GM23338 (cell line): ENCODE measurements around the gene LRBA. TPM values are rescaled to one million over a fixed set of nuclear protein-coding genes. Genes with fewer than 3 reads are reported as not detected.

Experiments
- ATAC-seq: fragments of 200-7000 bp; cut with Tn5 transposase; 3 replicates; pipeline ENCODE4 v1.9.1; 2020
- DNase-seq: peaks from one replicate; pipeline ENCODE4 v3.0.0-alpha.2; 2015; ENCODE audit warnings: low spot score
- H2AFZ ChIP-seq: fragments of 200-600 bp; sonication (generic); 2 replicates; pipeline ENCODE4 v1.8.0; 2016; ENCODE audit warnings: antibody characterized with exemption, mild to moderate bottlenecking, moderate library complexity
- H3F3A ChIP-seq: fragments of 200-600 bp; sonication (generic); replicated peaks from 2 replicates; pipeline ENCODE4 v1.8.0; 2017; ENCODE audit warnings: antibody characterized with exemption, mixed run types, low read depth
- H3K27ac ChIP-seq: fragments of 200-600 bp; sonication (generic); 2 replicates; pipeline ENCODE4 v1.6.1; 2016; ENCODE audit warnings: low read depth
- H3K27me3 ChIP-seq: fragments of 200-600 bp; sonication (generic); 2 replicates; pipeline ENCODE4 v1.8.0; 2016; ENCODE audit warnings: mild to moderate bottlenecking, mixed run types, moderate library complexity; ENCODE audit not compliant: insufficient read depth
- H3K36me3 ChIP-seq: fragments of 200-600 bp; sonication (generic); 2 replicates; pipeline ENCODE4 v1.8.0; 2016; ENCODE audit warnings: mild to moderate bottlenecking; ENCODE audit not compliant: insufficient read depth
- H3K4me1 ChIP-seq: fragments of 200-600 bp; sonication (generic); 2 replicates; pipeline ENCODE4 v1.8.0; 2016; ENCODE audit warnings: mild to moderate bottlenecking, moderate library complexity; ENCODE audit not compliant: insufficient read depth
- H3K4me2 ChIP-seq: fragments of 200-600 bp; sonication (generic); 2 replicates; pipeline ENCODE4 v1.7.1; 2017; ENCODE audit warnings: mixed run types
- H3K4me3 ChIP-seq: fragments of 200-600 bp; sonication (generic); 2 replicates; pipeline ENCODE4 v1.6.1; 2016; ENCODE audit warnings: mixed run types
- H3K79me2 ChIP-seq: fragments of 200-600 bp; sonication (generic); replicated peaks from 2 replicates; pipeline ENCODE4 v1.8.0; 2017; ENCODE audit warnings: mild to moderate bottlenecking; ENCODE audit not compliant: insufficient read depth
- H3K9me2 ChIP-seq: fragments of 200-600 bp; sonication (generic); 2 replicates; pipeline ENCODE4 v1.8.0; 2017; ENCODE audit not compliant: insufficient read depth
- H4K20me1 ChIP-seq: fragments of 200-600 bp; sonication (generic); replicated peaks from 2 replicates; pipeline ENCODE4 v1.8.0; 2017; ENCODE audit warnings: mild to moderate bottlenecking; ENCODE audit not compliant: insufficient read depth
- H3K27ac Mint-ChIP-seq: 2 replicates; pipeline ENCODE4 v1.8.0; 2020; ENCODE audit warnings: inconsistent platforms, mild to moderate bottlenecking, moderate library complexity, mixed read lengths
- H3K27me3 Mint-ChIP-seq: 3 replicates; pipeline ENCODE4 v1.8.0; 2022; ENCODE audit warnings: low read depth, mild to moderate bottlenecking, moderate library complexity, mixed read lengths, inconsistent platforms; ENCODE audit not compliant: insufficient read depth, poor library complexity
- H3K36me3 Mint-ChIP-seq: 3 replicates; pipeline ENCODE4 v1.8.0; 2021; ENCODE audit warnings: low read depth, mild to moderate bottlenecking, inconsistent platforms, moderate library complexity, mixed read lengths
- H3K4me1 Mint-ChIP-seq: 3 replicates; pipeline ENCODE4 v1.8.0; 2020; ENCODE audit warnings: mild to moderate bottlenecking, inconsistent platforms, mixed read lengths
- H3K4me3 Mint-ChIP-seq: 3 replicates; pipeline ENCODE4 v1.8.0; 2021; ENCODE audit warnings: moderate library complexity, mild to moderate bottlenecking, inconsistent platforms, mixed read lengths
- H3K9me3 Mint-ChIP-seq: 3 replicates; pipeline ENCODE4 v1.8.0; 2020; ENCODE audit warnings: moderate library complexity, mild to moderate bottlenecking, inconsistent platforms, mixed read lengths
- CREB1 ChIP-seq: fragments of 250-450 bp; sonication (Bioruptor Pico); IDR thresholded peaks from 2 replicates; pipeline ENCODE4 v1.5.0; 2020; ENCODE audit warnings: low read depth, mild to moderate bottlenecking, moderate library complexity
- EZH2 ChIP-seq: fragments of 200-600 bp; sonication (generic); IDR thresholded peaks from one replicate; pipeline ENCODE4 v1.8.0; 2017; ENCODE audit warnings: antibody characterized with exemption, mild to moderate bottlenecking, low read depth; ENCODE audit not compliant: unreplicated experiment
- EZH2phosphoT487 ChIP-seq: fragments of 200-600 bp; sonication (generic); IDR thresholded peaks from one replicate; pipeline ENCODE4 v1.8.1; 2018; ENCODE audit warnings: antibody characterized with exemption; ENCODE audit not compliant: unreplicated experiment
- JUNB ChIP-seq: IDR thresholded peaks from one replicate; pipeline ENCODE4 v1.6.1; 2016; ENCODE audit warnings: antibody characterized with exemption; ENCODE audit not compliant: unreplicated experiment
- NANOG ChIP-seq: IDR thresholded peaks from 2 replicates; pipeline ENCODE4 v1.6.1; 2016; ENCODE audit warnings: antibody characterized with exemption, borderline replicate concordance
- POLR2AphosphoS5 ChIP-seq: IDR thresholded peaks from 2 replicates; pipeline ENCODE4 v1.6.1; 2016; ENCODE audit warnings: antibody characterized with exemption, low read depth
- STAT1 ChIP-seq: IDR thresholded peaks from one replicate; pipeline ENCODE4 v1.6.1; 2016; ENCODE audit warnings: antibody characterized with exemption; ENCODE audit not compliant: unreplicated experiment
- ZNF114 ChIP-seq: fragments of 250-450 bp; sonication (Bioruptor Pico); IDR thresholded peaks from 2 replicates; pipeline ENCODE4 v1.5.0; 2020; ENCODE audit warnings: mild to moderate bottlenecking, moderate library complexity
- ZNF331 ChIP-seq: fragments of 250-450 bp; sonication (Bioruptor Pico); IDR thresholded peaks from 2 replicates; pipeline ENCODE4 v1.5.0; 2020; ENCODE audit warnings: low read depth, mild to moderate bottlenecking, moderate library complexity
- polyA plus RNA-seq: library from polyadenylated mRNA; unstranded; fragments of >200 nt; fragmentation: Nextera tagmentation; extraction: Ambion mirVana; gene quantifications from 2 replicates; pipeline ENCODE4 v1.2.1, GENCODE V29; 2016
- total RNA-seq: library from RNA; depleted of rRNA; stranded (reverse); fragments of >200 nt; shearing (Covaris generic); gene quantifications from 2 replicates; pipeline ENCODE4 v1.2.3, GENCODE V29; 2014
- TF ChIP-seq, protein P1 (sequence below): fragments of 250-450 bp; sonication (Bioruptor Pico); IDR thresholded peaks from 2 replicates; pipeline ENCODE4 v1.5.0; 2020; ENCODE audit warnings: mild to moderate bottlenecking, moderate library complexity
- TF ChIP-seq, protein P2 (sequence below): IDR thresholded peaks from 2 replicates; pipeline ENCODE4 v1.6.1; 2016; ENCODE audit warnings: antibody characterized with exemption
- TF ChIP-seq, protein P3 (sequence below), 2 experiments: fragments of 200-600 bp in 1 of 2; sonication (generic) in 1 of 2; conservative IDR thresholded peaks; 2 replicates each; pipeline versions ENCODE4 v1.5.1 to v1.6.1; 2016 to 2017; ENCODE audit warnings: antibody characterized with exemption in 2 of 2, low read depth in 2 of 2, mild to moderate bottlenecking in 2 of 2, moderate library complexity in 1 of 2
- TF ChIP-seq, protein P4 (sequence below): IDR thresholded peaks from one replicate; pipeline ENCODE4 v1.6.1; 2018; ENCODE audit warnings: antibody characterized with exemption; ENCODE audit not compliant: unreplicated experiment

LRBA gene
- total and polyA plus RNA-seq, 2 experiments from 2014 or later = 23.3 to 126 TPM

DNA sequence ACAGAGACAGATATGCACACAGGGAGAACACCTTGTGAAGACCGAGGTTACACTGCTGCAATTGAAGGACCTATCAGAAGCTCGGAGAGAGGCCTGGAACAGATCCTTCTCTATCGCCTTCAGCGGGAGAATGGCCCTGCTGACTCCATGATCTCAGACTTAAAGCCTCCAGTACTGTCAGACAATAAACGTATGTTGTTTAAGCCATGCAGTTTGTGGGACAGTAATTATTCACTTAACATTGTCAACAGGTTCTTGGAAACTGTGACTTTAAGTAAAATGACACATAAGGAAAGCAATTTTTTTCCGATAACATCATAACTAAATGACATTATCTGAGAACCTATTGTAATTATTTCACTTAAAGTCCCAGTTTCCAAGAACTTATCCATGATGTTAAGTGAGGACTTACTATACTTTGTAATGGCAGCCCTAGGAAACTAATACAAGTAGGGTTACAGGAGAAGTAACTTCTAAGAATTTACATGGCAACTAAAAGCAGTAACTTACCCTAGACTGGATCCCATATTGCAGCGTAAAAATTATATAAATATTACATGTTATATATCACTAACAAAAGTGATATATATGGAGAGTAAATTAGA is 613.9 kb downstream of the LRBA start:
- Histone ChIP-seq H3K36me3 (no peaks in the 10 kb centered on the region), H3K27ac (no peak overlapping the region), H3K27me3 (no peaks in the 10 kb centered on the region), H3K9me2 (no peaks in the 10 kb centered on the region), H4K20me1 (no peaks in the 10 kb centered on the region), H3F3A (no peaks in the 10 kb centered on the region), H3K4me3 (no peak overlapping the region), H3K4me2 (no peak overlapping the region), H3K79me2 (no peaks in the 10 kb centered on the region), H2AFZ (no peak overlapping the region), H3K4me1 (no peaks in the 10 kb centered on the region)
- no peaks in the 10 kb centered on the region for H3K4me1 Mint-ChIP-seq
- H3K9me3 Mint-ChIP-seq = no peaks in the 10 kb centered on the region
- DNase-seq = no peak
- no peaks in the 10 kb centered on the region for H3K36me3 Mint-ChIP-seq
- H3K27me3 Mint-ChIP-seq = no peaks in the 10 kb centered on the region
- no peak overlapping the region for H3K27ac Mint-ChIP-seq
- no peak for ATAC-seq
- no peak overlapping the region for H3K4me3 Mint-ChIP-seq
- TF ChIP-seq ZNF114 (no peak), STAT1 (no peak), NANOG (no peak), ZNF331 (no peak), JUNB (no peak), POLR2AphosphoS5 (no peak), CREB1 (CRISPR knock-in tag) (no peak), EZH2phosphoT487 (no peak), EZH2 (no peak)
- TF ChIP-seq, protein P1, sequence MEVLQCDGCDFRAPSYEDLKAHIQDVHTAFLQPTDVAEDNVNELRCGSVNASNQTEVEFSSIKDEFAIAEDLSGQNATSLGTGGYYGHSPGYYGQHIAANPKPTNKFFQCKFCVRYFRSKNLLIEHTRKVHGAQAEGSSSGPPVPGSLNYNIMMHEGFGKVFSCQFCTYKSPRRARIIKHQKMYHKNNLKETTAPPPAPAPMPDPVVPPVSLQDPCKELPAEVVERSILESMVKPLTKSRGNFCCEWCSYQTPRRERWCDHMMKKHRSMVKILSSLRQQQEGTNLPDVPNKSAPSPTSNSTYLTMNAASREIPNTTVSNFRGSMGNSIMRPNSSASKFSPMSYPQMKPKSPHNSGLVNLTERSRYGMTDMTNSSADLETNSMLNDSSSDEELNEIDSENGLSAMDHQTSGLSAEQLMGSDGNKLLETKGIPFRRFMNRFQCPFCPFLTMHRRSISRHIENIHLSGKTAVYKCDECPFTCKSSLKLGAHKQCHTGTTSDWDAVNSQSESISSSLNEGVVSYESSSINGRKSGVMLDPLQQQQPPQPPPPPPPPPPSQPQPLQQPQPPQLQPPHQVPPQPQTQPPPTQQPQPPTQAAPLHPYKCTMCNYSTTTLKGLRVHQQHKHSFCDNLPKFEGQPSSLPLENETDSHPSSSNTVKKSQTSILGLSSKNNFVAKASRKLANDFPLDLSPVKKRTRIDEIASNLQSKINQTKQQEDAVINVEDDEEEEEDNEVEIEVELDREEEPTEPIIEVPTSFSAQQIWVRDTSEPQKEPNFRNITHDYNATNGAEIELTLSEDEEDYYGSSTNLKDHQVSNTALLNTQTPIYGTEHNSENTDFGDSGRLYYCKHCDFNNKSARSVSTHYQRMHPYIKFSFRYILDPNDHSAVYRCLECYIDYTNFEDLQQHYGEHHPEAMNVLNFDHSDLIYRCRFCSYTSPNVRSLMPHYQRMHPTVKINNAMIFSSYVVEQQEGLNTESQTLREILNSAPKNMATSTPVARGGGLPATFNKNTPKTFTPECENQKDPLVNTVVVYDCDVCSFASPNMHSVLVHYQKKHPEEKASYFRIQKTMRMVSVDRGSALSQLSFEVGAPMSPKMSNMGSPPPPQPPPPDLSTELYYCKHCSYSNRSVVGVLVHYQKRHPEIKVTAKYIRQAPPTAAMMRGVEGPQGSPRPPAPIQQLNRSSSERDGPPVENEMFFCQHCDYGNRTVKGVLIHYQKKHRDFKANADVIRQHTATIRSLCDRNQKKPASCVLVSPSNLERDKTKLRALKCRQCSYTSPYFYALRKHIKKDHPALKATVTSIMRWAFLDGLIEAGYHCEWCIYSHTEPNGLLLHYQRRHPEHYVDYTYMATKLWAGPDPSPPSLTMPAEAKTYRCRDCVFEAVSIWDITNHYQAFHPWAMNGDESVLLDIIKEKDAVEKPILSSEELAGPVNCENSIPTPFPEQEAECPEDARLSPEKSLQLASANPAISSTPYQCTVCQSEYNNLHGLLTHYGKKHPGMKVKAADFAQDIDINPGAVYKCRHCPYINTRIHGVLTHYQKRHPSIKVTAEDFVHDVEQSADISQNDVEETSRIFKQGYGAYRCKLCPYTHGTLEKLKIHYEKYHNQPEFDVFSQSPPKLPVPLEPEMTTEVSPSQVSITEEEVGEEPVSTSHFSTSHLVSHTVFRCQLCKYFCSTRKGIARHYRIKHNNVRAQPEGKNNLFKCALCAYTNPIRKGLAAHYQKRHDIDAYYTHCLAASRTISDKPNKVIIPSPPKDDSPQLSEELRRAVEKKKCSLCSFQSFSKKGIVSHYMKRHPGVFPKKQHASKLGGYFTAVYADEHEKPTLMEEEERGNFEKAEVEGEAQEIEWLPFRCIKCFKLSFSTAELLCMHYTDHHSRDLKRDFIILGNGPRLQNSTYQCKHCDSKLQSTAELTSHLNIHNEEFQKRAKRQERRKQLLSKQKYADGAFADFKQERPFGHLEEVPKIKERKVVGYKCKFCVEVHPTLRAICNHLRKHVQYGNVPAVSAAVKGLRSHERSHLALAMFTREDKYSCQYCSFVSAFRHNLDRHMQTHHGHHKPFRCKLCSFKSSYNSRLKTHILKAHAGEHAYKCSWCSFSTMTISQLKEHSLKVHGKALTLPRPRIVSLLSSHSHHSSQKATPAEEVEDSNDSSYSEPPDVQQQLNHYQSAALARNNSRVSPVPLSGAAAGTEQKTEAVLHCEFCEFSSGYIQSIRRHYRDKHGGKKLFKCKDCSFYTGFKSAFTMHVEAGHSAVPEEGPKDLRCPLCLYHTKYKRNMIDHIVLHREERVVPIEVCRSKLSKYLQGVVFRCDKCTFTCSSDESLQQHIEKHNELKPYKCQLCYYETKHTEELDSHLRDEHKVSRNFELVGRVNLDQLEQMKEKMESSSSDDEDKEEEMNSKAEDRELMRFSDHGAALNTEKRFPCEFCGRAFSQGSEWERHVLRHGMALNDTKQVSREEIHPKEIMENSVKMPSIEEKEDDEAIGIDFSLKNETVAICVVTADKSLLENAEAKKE (CRISPR knock-in tag) = no peak
- TF ChIP-seq, protein P2, sequence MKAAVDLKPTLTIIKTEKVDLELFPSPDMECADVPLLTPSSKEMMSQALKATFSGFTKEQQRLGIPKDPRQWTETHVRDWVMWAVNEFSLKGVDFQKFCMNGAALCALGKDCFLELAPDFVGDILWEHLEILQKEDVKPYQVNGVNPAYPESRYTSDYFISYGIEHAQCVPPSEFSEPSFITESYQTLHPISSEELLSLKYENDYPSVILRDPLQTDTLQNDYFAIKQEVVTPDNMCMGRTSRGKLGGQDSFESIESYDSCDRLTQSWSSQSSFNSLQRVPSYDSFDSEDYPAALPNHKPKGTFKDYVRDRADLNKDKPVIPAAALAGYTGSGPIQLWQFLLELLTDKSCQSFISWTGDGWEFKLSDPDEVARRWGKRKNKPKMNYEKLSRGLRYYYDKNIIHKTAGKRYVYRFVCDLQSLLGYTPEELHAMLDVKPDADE = no peak
- TF ChIP-seq, protein P3, sequence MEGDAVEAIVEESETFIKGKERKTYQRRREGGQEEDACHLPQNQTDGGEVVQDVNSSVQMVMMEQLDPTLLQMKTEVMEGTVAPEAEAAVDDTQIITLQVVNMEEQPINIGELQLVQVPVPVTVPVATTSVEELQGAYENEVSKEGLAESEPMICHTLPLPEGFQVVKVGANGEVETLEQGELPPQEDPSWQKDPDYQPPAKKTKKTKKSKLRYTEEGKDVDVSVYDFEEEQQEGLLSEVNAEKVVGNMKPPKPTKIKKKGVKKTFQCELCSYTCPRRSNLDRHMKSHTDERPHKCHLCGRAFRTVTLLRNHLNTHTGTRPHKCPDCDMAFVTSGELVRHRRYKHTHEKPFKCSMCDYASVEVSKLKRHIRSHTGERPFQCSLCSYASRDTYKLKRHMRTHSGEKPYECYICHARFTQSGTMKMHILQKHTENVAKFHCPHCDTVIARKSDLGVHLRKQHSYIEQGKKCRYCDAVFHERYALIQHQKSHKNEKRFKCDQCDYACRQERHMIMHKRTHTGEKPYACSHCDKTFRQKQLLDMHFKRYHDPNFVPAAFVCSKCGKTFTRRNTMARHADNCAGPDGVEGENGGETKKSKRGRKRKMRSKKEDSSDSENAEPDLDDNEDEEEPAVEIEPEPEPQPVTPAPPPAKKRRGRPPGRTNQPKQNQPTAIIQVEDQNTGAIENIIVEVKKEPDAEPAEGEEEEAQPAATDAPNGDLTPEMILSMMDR (conservative IDR thresholded peaks at IDR 0.05; ENCODE audit: low read depth in 2 of 2) = no peak
- TF ChIP-seq, protein P4, sequence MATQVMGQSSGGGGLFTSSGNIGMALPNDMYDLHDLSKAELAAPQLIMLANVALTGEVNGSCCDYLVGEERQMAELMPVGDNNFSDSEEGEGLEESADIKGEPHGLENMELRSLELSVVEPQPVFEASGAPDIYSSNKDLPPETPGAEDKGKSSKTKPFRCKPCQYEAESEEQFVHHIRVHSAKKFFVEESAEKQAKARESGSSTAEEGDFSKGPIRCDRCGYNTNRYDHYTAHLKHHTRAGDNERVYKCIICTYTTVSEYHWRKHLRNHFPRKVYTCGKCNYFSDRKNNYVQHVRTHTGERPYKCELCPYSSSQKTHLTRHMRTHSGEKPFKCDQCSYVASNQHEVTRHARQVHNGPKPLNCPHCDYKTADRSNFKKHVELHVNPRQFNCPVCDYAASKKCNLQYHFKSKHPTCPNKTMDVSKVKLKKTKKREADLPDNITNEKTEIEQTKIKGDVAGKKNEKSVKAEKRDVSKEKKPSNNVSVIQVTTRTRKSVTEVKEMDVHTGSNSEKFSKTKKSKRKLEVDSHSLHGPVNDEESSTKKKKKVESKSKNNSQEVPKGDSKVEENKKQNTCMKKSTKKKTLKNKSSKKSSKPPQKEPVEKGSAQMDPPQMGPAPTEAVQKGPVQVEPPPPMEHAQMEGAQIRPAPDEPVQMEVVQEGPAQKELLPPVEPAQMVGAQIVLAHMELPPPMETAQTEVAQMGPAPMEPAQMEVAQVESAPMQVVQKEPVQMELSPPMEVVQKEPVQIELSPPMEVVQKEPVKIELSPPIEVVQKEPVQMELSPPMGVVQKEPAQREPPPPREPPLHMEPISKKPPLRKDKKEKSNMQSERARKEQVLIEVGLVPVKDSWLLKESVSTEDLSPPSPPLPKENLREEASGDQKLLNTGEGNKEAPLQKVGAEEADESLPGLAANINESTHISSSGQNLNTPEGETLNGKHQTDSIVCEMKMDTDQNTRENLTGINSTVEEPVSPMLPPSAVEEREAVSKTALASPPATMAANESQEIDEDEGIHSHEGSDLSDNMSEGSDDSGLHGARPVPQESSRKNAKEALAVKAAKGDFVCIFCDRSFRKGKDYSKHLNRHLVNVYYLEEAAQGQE = no peak
